NCI-H748 (cell line): ENCODE results near the gene PBXIP1.
A peak's percentile ranks its signal among the peaks of the same experiment; 100 is the strongest.

Experiments used
- DNase-seq: peaks from one replicate; lab custom pipeline; 2025; ENCODE audit not compliant: unreplicated experiment; lab: John Stamatoyannopoulos, UW

The PBXIP1 gene

DNA sequence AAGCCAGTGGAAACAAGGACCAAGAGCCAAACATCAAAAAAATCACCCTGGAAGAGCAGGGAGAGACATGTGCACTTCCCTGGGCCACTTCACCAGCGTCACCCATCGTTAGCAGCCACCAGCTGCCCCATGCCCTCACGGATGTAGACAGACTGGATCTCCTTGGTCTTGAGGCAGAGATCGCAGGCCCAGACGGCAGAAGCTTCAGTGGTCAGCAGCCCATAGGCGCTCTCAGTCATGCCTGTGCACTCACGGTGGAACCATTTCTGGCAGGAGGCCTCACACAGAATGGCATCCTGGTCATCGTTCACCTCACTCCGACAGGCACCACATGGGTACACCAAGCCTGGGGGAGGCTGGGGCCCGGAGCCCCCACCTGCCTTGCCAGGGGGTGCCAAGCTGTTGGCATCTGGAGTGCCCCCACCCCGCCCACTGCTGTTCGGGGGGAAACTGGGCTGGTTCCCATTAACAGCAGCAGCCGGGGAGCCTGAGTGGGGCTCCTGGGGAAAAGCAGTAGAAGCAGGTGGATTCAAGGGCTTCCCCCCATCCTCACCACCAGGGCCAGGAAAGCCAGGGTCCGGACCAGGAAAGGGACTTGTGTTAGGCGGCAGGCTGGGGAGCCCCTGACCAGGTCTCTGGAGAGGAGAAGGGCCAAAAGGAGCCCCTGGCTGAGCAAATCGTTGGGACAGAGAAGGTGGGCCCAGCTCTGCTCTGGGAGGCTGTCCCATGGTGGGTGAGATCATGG is 3.0 kb upstream of the PBXIP1 start:
- no peak for DNase-seq

DNA sequence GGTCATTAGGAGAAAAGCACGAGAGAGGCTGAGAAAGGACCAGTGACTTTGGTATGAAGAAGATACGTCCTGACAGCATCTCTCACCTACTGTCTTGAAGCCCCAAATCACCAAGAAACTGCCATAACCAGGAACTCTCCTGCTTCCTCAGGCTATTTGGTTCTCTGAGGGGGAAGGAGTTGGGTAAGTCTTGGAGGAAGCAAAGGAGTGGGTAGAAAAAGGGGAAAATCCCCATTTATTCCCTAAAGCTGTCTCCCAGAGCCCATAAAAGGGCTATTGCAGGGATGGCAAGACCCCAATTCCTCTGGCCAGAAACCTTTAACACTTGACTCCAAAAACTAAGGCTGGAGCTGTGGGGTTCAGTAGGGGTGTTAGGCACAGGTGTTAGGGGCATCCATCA is 2.1 kb upstream of the PBXIP1 start:
- DNase-seq, result no peak

DNA sequence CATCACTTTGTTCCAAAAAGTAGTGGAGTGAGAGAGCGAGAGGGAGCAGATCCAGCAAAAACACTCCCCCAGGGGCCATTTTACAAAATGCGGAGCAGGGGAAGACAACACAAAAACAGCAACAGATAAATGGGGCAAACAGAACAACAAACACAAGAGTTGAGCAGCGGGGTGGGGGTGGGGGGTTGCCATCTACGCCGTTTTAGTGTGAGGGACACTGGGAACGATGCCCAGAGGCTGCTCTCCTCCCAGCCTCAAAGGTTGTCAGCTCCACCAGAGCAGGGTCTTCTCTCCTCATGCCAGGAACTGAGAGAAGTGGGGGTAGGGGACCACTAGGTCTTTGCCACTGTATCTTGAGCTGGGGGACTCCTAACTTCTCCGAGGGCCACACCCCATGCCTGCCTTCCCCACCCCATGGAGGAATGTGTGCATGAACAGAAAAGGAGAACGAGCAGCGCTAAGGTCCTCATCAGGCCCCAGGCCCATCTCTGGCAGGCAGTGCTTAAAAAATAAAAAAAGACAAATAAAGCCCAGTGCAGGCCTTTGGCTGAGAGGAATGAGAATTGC is 1.3 kb upstream of the PBXIP1 start:
- DNase-seq, result no peak

DNA sequence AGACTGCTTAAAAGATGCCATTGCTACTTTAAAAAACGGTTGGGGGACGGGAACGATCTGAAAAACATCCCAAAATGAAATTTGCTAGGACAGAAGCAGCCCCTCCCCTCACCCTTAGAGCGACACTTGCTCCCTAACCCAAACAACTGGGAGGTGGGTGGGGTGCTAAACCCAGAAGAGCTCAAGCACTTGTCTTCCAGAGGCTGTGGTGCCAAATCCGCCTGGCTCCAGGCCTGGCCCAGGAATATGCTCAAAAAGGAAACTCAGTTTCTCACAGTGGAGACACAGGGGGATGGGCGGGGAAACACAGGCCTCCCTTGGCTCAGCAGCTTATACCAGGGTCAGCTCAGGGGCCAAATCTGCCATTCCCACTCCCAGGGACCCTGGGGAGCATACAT is 644 bp upstream of the PBXIP1 start:
- no peak for DNase-seq

DNA sequence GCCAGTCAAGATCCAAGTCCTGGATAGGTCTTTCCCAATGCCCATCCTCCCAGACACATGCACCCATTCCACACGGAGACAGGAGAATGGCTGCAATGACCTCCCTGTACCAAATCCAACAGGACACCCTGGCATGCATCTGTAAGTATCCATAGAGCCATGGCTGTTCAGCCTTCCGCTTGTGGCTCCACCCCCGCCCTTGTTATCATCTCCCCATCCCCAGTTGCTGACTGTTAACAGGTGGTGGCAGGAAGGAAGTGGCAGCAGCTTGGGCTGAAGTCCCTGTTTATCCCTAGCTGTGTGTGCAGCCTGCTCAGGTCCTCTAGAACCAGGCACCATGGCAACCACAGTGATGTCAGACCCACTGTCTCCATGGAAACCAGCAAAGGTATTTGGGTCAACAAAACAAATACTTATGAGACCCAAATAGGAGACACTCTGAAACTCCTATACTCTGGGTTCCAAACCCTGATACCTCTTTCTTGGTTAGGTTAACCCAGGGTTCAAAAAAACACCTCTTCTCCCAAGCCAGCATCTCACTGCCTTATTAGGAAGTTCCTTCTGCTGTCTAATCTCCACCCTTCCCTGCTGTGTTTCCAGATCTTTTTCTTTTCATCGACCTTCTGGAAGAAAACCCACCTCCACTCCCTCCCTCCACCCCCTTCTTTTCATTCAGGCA is 721 bp downstream of the PBXIP1 start:
- peak; percentile 89 for DNase-seq

DNA sequence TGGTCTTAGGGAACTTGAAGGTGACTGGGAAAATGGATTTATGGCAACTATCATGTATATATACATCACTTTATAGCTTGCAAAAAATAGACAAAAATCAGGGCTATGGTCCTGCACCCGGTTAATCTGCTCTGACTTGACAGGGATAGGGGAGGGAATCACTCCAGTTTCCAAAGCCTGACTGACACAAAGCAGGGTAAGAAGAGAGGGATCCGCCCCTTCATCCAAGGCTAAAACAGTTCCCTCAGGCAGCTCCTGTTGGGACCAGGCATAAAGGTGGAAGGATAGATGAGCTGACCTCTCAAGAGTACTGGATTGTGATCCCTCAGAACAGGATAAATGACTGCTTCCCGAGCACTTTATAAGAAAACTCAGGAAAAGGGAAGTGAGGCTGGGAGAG is 1.4 kb downstream of the PBXIP1 start:
- DNase-seq, result no peak

DNA sequence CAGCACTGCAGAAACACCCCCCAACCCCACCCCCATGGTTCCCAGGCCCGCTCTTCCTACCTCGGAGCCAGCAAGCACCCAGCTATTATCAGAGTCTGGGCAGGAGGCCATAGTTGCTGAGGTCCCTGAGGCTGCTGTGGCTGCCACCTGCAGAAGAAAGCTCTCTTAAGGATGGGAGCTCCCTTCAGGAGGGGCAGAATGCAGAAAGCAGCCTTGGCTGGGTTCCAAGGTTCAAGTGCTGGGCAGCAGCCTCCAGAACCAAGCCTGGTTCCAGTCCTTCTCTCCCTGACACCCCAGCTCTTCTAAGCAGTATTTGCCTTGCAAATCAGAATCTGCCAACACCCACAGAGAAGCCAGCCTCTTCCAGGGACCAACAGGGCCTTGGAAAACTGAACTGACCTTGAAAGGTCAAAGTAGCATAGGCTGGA is 2.3 kb downstream of the PBXIP1 start:
- DNase-seq, result no peak

DNA sequence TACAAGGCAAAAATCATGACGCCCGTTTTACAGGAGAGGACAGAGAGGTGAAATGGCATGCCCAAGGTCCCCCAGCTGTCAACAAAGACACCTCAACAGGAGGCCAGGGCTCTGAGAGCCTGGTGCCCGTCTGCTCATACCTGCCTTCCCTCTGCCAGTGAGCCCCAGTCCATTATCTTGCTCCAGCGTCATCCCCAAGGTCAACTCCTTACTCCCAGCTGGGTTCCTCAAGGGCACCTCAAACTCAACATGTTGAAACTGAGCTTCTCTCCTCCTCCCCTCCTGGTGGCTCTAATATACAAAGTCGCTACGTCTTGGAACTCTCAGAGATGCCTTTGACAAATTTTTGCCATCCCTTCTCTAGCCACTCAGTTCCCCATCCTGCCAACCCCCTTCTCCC is 3.2 kb downstream of the PBXIP1 start:
- no peak for DNase-seq

DNA sequence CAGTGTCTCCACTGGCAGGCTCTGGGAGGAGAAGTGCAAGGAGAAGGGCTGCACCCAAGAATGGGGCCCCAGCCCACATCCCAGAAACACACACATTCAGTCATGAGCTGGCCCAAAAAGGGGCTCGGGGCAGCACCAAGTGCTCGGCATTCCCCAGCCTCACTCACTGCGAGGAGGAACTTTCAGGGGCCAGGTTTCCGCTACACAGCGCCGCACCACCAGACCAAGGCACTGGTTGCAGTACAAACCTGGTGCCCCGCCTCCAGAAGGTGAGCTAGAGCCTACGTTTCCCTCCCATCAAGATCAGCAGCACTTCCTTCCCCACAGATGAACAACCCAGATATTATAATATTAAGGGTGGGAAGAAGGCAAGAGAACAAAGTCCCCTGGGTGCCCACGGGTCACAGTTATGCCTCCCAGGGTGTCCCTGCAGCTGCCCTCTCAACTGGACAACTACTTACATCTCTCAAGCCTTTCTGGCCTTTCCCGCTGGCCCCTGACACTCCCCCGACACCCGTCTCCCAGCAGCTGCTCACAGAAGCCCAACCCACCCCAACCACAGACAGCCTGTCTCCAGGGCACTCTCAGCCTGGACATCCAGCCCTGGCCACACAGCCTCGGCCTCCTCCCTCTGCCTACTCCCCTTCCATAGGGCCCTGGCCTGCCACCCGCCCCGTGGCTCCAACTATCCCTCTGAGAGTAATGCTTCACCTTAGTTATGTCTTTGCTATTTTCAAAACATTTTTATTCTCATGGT is 3.8 kb downstream of the PBXIP1 start:
- no peak for DNase-seq

DNA sequence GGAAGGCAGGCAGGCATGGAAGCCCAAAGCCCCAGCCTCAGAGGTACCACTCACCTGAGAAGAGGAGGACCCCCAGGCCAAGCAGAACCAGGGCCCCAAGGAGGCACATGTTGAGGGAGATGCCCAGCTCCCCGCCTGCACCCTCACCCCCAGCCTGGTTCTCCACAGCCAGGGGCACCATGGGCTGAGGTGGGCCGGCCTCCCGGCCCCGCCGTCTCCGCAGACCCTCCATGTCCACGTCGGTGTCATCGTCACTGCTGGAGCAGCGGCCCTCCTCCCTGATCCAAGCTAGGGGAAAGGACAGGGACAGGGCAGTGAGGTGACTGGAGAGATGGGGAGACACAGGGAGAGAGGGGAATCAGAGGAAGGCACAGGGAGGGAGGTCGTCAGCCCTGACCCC is 7.8 kb downstream of the PBXIP1 start:
- DNase-seq, result no peak

DNA sequence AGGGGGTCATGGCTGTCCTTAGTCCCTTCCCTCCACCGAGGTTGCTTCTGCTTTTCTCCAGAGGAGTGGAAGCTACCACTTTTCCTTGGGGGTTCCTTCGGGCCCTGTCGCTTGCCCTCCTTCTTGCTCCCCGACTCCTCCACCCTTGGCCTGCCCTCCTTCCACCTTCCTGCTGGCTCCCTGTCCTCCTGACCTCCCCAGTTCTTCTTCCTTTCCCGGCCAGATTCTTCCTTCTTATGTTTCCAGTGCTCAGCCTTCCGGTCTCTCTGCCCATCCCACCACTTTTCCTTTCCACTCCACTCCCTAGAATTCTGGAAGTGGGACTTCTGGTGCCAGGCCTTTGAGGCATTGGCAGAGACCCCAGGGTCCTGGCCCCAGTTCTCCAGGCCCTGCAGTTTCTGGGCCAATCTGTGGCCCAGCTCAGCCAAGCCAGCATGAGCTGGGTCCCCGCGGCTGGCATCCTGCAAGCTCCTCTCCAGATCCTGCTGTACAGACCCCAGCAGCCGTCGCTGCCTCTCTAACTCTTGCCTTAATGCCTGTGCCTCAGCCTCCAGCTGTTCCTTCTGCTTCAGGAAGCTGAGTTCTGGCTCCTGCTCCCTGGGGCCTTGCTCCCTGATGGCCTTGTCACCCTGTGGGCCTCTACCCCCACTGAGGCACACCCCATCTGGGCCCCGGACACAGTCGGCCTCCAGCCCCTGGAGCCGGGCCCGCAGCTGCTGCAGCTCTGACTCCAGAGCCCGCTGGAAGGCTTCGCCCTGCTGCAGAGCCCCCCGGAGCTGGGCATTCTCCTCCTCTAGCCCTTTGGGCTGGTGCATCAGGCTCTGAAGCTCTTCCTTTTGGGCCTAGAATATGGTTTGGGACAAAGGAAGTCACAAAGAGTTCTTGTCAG is 9.7 kb downstream of the PBXIP1 start:
- no peak for DNase-seq

DNA sequence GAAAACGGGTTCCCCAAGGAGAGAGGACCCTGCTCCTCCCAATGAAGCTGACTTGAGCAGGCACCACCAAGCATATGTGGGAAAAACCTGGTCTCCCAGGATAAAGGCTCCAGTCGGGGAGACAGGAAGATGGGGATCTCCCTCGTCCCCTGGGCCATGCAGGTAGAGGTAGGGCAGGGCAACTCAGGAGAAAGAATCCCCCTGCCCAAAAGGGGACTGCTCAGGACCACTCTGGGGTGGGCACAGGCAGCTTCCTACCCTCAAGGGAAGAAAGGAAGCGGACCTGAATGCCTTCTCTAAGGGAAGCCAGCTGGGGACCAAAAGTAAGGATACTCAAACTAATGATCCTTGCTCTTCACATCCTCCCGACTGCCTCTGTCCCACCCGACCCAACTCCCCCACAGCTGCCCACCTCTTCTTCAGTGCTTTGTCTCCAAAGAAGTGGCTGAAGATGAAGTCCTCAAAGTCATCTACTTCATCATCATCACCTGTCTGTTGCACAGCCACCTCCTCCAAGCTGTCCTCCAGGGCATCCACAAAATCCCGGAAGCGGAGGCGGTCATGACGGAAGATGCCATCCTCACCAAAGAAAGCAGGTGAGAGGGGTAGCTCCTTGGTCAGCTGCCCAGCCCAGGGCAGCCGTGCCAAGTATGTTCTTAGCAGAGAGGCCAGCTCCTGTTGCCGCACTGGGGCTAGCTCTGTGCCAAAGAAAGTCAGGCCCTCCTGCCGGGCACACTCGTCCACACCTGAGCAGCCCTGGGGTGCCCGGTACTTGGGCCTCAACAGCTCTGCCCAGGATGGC is 10.5 kb downstream of the PBXIP1 start:
- DNase-seq, result no peak

DNA sequence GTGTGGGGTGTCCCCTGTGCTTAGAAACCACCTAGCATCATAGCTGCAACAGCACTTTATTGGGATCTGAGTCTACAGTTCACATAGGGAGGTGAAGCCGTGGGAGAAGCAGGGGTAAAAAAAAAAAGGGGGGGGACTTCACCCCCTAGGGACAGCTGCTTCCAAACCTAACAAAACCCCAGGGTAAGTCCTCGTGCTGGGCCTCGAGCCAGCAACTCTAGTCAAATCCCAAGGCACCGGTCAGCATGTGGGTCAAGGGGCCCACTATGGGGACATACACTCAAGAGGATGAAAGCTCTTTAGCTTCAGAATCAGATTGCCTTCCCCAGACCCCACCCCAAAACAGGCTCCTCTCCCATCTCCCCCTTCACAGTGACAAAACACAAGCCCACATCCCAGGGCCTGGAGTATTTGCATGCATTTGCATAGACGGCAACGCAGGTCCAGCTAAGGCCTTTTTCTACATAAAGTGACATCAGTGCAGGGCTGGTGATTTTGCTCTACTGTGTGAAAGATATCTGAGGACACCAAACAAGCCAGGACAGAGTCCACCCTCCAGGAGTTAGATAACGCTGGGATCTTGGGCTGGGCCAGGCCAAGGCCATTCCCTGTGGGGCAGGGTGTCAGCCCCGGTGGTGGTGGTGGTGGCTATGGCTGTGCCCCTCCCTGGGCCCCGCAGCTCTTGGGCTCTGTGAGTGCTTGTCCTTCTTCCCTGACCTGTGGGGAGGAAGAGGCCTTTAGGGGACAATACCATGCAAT is 11.3 kb downstream of the PBXIP1 start:
- DNase-seq, result no peak

DNA sequence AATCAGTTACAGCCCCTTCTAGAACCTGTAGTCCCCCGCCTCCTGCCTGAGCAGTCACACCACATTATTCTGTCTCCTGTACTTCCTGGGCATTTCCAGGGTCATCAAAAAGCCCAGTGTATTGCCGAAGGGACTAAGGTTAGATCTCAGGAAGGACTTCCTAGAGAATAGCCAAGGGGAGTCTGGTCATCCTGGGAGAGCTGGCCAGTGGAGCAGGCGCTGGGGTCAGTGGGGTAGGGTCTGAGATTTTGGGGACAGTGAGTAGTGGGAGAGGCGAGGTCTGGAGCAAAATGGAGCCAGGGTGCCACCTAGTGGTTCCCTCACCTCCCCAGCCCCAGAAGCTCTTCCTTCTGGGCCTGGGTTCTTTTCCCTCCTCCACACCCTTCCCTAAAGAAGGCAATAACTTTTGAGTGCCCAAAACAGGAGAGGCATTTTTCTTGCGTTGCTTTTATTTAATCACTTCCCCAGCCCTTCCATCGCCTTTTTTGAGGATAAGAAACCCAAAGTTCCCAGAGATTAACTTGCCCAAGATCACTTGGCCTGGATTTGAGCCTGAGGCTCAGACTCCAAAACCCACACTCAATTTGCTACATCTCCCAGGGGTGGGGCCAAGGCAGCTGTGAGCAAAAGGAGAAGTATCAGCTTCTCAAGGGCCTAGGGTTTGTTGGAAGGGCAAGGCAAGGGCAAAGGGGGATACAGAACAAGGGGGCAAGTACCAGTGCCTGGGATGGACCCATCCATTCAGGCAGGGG is 12.1 kb downstream of the PBXIP1 start:
- peak; percentile 37 for DNase-seq

DNA sequence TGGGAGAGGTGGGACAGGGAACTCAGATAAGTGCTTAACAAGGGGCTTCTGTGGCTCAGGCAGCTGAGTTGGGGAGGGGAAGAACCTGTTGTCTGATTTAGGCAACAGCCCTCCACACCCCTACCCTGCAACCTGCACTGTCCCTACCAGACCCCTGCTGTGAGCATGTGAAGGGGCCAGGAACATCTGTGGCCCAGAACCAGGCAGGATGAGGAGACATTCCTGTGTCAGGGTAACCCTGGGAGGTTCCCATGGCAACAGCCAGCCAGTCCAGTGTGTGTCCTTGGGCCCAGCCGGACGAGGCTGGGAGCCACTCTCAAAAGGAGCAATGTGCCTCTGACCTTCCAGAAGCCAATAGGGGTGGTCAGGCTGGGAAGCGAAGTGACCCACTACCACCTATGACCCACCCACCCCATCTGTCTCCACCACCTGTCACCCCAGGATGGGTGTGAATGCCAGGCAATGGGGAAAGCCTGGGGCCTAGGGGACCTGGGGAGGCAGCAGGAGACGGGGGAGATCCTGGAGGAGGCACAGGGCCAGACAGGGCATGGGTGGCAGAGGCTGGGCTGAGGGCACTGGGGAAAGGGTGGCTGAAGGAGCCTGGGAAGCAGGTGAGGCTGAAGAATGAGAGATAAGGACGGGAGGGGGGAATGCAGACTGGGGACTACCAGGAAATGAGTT is 14.4 kb downstream of the PBXIP1 start:
- peak; percentile 14 for DNase-seq

DNA sequence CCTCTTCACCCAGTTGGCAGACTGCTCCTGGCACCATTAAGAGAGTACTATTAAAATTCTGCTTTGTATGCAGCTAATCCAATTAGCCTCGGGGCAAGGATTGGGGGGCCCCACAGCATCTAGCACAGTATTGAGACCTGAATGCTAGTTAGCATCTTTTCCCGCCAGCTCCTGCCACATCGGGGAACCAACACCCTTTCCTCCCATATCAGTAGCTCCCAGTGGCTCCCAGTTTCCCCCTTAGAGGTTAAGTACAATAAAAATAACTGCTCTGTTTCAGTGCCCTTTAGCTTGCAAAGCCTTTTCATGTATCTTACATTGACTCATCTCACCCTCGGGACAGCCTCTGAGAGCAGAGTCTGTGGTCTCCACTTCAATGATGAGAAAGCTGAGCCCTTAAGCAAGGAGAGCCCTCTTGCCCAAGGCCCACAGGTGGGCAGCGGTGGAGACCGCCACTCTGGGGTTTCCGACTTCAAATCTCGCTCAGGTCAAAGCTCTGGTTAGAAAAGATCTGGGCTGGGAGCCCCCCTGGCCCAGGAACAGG is 15.2 kb downstream of the PBXIP1 start:
- no peak for DNase-seq

DNA sequence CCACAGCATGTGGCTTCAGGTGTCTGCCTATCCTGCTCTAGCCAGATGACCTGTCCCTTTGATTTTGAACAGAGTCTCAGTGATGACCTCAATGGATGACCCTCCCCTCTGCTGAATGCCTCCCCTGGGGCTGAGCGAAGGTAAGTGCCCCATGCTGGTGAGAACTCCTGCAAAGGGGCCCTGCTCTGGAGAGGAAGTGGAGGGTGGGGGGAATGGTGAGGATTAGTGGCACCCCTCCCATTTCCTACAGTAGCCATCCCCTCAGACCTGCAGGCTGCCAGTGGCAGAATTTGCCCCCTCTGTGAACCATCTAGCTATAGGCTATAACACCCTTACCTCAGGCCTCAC is 15.7 kb downstream of the PBXIP1 start:
- DNase-seq, result no peak
